ENCODE measurements around the gene LPO.

LPO gene

DNA sequence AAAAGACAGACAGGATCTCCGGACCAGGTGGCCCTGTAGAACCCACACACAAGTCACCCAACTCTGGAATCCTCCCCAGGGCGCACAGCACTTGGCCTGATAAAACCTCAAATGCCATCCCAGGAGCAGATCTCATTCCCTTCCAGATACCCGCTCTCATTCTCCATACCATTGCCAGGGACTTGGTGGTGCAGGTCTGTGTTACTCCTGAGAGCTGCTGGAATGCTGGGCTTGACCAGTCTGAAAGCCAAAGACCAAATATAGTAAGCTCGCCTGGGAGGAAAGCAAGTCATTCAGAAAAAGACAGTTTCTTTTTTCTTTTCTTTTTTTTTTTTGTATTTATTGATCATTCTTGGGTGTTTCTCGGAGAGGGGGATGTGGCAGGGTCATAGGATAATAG, 30.0 kb upstream of the LPO start:
- H3K27me3 ChIP-seq (replicated peaks; ENCODE audit: insufficient read depth, low read length): peaks cover under 1% of the 10 kb centered on the region; the same call in 1 of the 2 replicates
- H3F3A ChIP-seq (ENCODE audit: insufficient read depth, low read length): no peaks in the 10 kb centered on the region
- no peak overlapping the region for H3K27ac ChIP-seq (ENCODE audit: low read length)
- no peaks in the 10 kb centered on the region for H3K79me2 ChIP-seq (ENCODE audit: low read length)
- H3K4me3 ChIP-seq (ENCODE audit: low read length): no peak overlapping the region
- no peak overlapping the region for H2AFZ ChIP-seq (ENCODE audit: low read length)
- TF ChIP-seq EZH2phosphoT487 (IDR thresholded peaks at IDR 0.05; ENCODE audit: low read length) (no peak), EZH2 (optimal IDR thresholded peaks at IDR 0.05; ENCODE audit: low read depth, low read length) (no peak)
- TF ChIP-seq, protein P1, sequence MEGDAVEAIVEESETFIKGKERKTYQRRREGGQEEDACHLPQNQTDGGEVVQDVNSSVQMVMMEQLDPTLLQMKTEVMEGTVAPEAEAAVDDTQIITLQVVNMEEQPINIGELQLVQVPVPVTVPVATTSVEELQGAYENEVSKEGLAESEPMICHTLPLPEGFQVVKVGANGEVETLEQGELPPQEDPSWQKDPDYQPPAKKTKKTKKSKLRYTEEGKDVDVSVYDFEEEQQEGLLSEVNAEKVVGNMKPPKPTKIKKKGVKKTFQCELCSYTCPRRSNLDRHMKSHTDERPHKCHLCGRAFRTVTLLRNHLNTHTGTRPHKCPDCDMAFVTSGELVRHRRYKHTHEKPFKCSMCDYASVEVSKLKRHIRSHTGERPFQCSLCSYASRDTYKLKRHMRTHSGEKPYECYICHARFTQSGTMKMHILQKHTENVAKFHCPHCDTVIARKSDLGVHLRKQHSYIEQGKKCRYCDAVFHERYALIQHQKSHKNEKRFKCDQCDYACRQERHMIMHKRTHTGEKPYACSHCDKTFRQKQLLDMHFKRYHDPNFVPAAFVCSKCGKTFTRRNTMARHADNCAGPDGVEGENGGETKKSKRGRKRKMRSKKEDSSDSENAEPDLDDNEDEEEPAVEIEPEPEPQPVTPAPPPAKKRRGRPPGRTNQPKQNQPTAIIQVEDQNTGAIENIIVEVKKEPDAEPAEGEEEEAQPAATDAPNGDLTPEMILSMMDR (IDR thresholded peaks at IDR 0.05; ENCODE audit: low read length): no peak
- no peaks in the 10 kb centered on the region for H3K4me1 ChIP-seq (ENCODE audit: low read length)
- no peaks in the 10 kb centered on the region for H3K9me2 ChIP-seq (replicated peaks; ENCODE audit: insufficient read depth, low read length)
- no peak for DNase-seq
- H3K36me3 ChIP-seq (replicated peaks; ENCODE audit: insufficient read depth, low read length): no peaks in the 10 kb centered on the region
- no peak overlapping the region for H3K4me2 ChIP-seq (ENCODE audit: low read depth, low read length)
- H4K20me1 ChIP-seq (ENCODE audit: insufficient read depth, low read length): no peaks in the 10 kb centered on the region
- no peak overlapping the region for H3K9ac ChIP-seq (ENCODE audit: low read length)
- H3K9me3 ChIP-seq (replicated peaks; ENCODE audit: insufficient read depth, low read length): no peaks in the 10 kb centered on the region

DNA sequence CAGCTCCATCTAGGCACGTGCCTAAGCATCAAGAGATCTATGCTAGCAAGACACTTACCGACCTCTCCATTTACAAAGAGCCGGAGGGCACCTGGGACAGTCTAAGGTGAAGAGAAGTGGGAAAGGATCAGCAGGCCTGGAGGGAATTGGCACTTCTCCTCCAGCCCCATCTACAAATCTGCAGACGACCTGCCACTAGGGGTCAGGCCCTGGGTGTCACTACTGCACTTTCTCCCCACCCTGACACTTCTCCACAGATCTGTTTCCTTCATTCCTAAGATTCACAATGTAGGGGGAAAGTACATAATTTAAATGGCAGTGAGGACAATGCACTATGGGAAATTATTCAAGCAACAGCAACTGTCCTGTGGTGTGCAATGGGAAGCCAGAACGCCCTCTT, 27.5 kb upstream of the LPO start:
- no peaks in the 10 kb centered on the region for H3K9me3 ChIP-seq (replicated peaks; ENCODE audit: insufficient read depth, low read length)
- no peak overlapping the region for H3K9ac ChIP-seq (ENCODE audit: low read length)
- H3K27ac ChIP-seq (ENCODE audit: low read length): no peak overlapping the region
- no peak overlapping the region for H3K4me2 ChIP-seq (ENCODE audit: low read depth, low read length)
- no peaks in the 10 kb centered on the region for H3K36me3 ChIP-seq (replicated peaks; ENCODE audit: insufficient read depth, low read length)
- H3K27me3 ChIP-seq (replicated peaks; ENCODE audit: insufficient read depth, low read length): no peaks in the 10 kb centered on the region
- H3K4me3 ChIP-seq (ENCODE audit: low read length): no peak overlapping the region
- no peaks in the 10 kb centered on the region for H4K20me1 ChIP-seq (ENCODE audit: insufficient read depth, low read length)
- no peaks in the 10 kb centered on the region for H3K79me2 ChIP-seq (ENCODE audit: low read length)
- H3F3A ChIP-seq (ENCODE audit: insufficient read depth, low read length): no peaks in the 10 kb centered on the region
- TF ChIP-seq EZH2 (optimal IDR thresholded peaks at IDR 0.05; ENCODE audit: low read depth, low read length): no peak
- TF ChIP-seq, protein P1 (IDR thresholded peaks at IDR 0.05; ENCODE audit: low read length): peak; percentile 37
- TF ChIP-seq EZH2phosphoT487 (IDR thresholded peaks at IDR 0.05; ENCODE audit: low read length): no peak
- DNase-seq: no peak
- H2AFZ ChIP-seq (ENCODE audit: low read length): no peak overlapping the region
- no peaks in the 10 kb centered on the region for H3K9me2 ChIP-seq (replicated peaks; ENCODE audit: insufficient read depth, low read length)
- no peaks in the 10 kb centered on the region for H3K4me1 ChIP-seq (ENCODE audit: low read length)

DNA sequence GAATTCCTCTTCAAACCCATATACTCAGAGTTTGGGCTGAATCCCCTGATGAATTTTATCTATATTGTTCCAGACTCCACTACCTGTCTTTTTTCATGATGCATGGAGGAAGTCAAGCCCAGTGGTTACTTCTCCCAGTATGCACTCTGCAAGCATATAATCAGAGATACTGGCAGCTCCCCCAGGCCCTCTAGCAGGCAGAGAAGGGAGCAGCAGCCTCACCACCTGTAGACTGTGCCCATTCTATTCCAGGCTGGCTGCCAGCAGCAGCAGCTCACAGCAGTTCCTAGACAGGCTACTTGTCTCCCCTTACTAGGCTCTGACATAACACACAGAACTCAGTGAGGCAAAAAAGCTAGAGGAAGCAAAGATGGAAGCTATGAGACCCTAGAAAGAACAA, 22.7 kb upstream of the LPO start:
- H3K4me3 ChIP-seq (ENCODE audit: low read length): no peak overlapping the region
- no peaks in the 10 kb centered on the region for H3K27me3 ChIP-seq (replicated peaks; ENCODE audit: insufficient read depth, low read length)
- no peaks in the 10 kb centered on the region for H3K79me2 ChIP-seq (ENCODE audit: low read length)
- H3K4me1 ChIP-seq (ENCODE audit: low read length): peaks cover 6% of the 10 kb centered on the region; the same call in 1 of the 2 replicates
- no peak overlapping the region for H3K4me2 ChIP-seq (ENCODE audit: low read depth, low read length)
- H2AFZ ChIP-seq (ENCODE audit: low read length): no peak overlapping the region
- H3K27ac ChIP-seq (ENCODE audit: low read length): no peak overlapping the region
- H3F3A ChIP-seq (ENCODE audit: insufficient read depth, low read length): no peaks in the 10 kb centered on the region
- H3K9me2 ChIP-seq (replicated peaks; ENCODE audit: insufficient read depth, low read length): no peaks in the 10 kb centered on the region
- no peak for DNase-seq
- no peak overlapping the region for H3K9ac ChIP-seq (ENCODE audit: low read length)
- H3K9me3 ChIP-seq (replicated peaks; ENCODE audit: insufficient read depth, low read length): no peaks in the 10 kb centered on the region
- TF ChIP-seq, protein P1 (IDR thresholded peaks at IDR 0.05; ENCODE audit: low read length): 0 out of 2 replicates have a peak, but pooled peaks have one; percentile 3
- TF ChIP-seq EZH2phosphoT487 (IDR thresholded peaks at IDR 0.05; ENCODE audit: low read length): no peak
- no peaks in the 10 kb centered on the region for H3K36me3 ChIP-seq (replicated peaks; ENCODE audit: insufficient read depth, low read length)
- no peaks in the 10 kb centered on the region for H4K20me1 ChIP-seq (ENCODE audit: insufficient read depth, low read length)

Measured in MM.1S (cell line).